ENCODE results near the gene POMGNT2. TPM values are rescaled to one million over a fixed set of nuclear protein-coding genes. Genes with fewer than 3 reads are reported as not detected.

The POMGNT2 gene
- total RNA-seq, 1 donor from 2014 or later, result 2.6 TPM

DNA sequence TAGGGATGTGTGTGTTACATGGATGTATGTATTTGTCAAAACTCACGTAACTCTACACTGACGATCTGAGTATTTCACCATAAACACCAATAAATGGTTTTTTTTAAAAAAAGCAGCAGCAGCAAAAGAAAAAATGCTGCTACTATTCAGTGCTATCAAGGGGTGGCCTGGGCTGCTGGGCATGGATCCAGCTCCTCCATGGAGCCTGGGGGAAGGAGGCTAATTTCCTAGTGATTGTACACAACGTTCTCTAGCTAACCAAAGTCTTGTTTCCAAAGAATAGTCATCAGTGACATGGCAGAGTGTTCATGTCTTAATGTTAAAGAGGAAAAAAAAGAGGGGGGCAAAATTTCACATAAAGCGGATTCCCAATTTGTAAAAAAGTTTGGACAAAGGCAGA, 29.0 kb downstream of the POMGNT2 start:
- POLR2A ChIA-PET, result no interaction called here
- H3K9me3 Mint-ChIP-seq, result no peaks in the 10 kb centered on the region

GRCh38 chr3:43075904-43076661, 29.8 kb downstream of the POMGNT2 start:
- no peaks in the 10 kb centered on the region for H3K4me1 Mint-ChIP-seq
- H3K27me3 Mint-ChIP-seq, result peaks cover 2% of the 10 kb centered on the region
- CTCF ChIA-PET, result no interaction called here
- no peaks in the 10 kb centered on the region for H3K9me3 Mint-ChIP-seq
- H3K4me3 Mint-ChIP-seq, result no peak overlapping the region
- POLR2A ChIA-PET, result no interaction called here
- TF ChIP-seq, protein P1, sequence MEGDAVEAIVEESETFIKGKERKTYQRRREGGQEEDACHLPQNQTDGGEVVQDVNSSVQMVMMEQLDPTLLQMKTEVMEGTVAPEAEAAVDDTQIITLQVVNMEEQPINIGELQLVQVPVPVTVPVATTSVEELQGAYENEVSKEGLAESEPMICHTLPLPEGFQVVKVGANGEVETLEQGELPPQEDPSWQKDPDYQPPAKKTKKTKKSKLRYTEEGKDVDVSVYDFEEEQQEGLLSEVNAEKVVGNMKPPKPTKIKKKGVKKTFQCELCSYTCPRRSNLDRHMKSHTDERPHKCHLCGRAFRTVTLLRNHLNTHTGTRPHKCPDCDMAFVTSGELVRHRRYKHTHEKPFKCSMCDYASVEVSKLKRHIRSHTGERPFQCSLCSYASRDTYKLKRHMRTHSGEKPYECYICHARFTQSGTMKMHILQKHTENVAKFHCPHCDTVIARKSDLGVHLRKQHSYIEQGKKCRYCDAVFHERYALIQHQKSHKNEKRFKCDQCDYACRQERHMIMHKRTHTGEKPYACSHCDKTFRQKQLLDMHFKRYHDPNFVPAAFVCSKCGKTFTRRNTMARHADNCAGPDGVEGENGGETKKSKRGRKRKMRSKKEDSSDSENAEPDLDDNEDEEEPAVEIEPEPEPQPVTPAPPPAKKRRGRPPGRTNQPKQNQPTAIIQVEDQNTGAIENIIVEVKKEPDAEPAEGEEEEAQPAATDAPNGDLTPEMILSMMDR (IDR thresholded peaks at IDR 0.05), result no peak
- ATAC-seq (ENCODE audit: low read depth) (no peak), DNase-seq (no peak)
- H3K36me3 Mint-ChIP-seq (ENCODE audit: low read depth), result peaks cover 18% of the 10 kb centered on the region
- no peak overlapping the region for H3K27ac Mint-ChIP-seq
- intact Hi-C loops (cut with micrococcal nuclease), result no loop called here

More for the DNA sequence above, 29.0 kb downstream of the POMGNT2 start:
- DNase-seq (no peak), ATAC-seq (ENCODE audit: low read depth) (no peak)
- TF ChIP-seq, protein P1 (IDR thresholded peaks at IDR 0.05), result no peak
- Mint-ChIP-seq H3K36me3 (ENCODE audit: low read depth) (peaks cover 20% of the 10 kb centered on the region), H3K27ac (no peak overlapping the region), H3K4me3 (no peak overlapping the region), H3K4me1 (no peaks in the 10 kb centered on the region), H3K27me3 (peaks cover 2% of the 10 kb centered on the region)
- intact Hi-C loops (cut with micrococcal nuclease), result no loop called here
- CTCF ChIA-PET, result no interaction called here

DNA sequence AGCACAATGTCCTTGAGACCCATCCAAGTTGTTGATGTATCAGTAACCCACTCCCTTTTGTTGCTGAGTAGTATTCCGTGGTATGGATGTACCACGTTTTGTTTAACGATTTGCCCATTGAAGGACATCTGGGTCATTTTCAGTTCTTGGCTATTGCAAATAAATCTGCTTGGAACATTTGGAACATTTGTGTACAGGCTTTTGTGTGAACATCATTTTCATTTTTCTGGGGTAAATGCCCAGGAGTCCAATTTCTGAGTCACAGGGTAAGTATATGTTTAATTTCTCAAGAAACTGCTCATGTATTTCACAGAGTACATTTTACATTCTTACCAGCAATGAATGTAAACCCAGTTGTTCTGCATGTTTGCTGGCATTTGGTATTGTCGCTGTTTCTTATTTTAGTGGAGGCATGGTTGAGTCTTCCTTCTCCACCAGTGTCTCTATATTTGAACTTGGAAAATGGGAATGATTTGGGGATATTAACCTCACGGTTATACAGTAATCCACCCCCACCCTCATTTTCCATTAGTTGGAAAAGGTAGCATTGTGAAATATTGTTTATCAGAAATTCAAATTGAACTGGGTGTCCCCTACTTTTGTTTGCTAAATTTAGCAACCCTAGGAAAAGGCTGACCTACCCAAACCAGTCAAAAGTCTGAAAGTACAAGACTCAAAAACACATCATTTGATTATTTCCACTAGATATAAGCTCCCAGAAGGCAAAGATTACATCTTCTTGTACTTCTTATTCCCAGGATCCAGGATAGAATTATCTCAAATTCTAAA, 30.8 kb downstream of the POMGNT2 start:
- H3K4me3 Mint-ChIP-seq, result no peak overlapping the region
- ChIA-PET POLR2A (no interaction called here), CTCF (no interaction called here)
- DNase-seq, result no peak
- peaks cover 9% of the 10 kb centered on the region for H3K36me3 Mint-ChIP-seq (ENCODE audit: low read depth)
- ATAC-seq (ENCODE audit: low read depth), result no peak
- peaks cover 2% of the 10 kb centered on the region for H3K27me3 Mint-ChIP-seq
- intact Hi-C loops (cut with micrococcal nuclease), result no loop called here
- no peaks in the 10 kb centered on the region for H3K9me3 Mint-ChIP-seq
- no peak overlapping the region for H3K27ac Mint-ChIP-seq
- no peaks in the 10 kb centered on the region for H3K4me1 Mint-ChIP-seq
- TF ChIP-seq, protein P1 (IDR thresholded peaks at IDR 0.05), result no peak

- TF ChIP-seq, protein P1 (IDR thresholded peaks at IDR 0.05), result no peak
- intact Hi-C loops (cut with micrococcal nuclease), result no loop called here
- CTCF ChIA-PET, result no interaction called here
- peaks cover 4% of the 10 kb centered on the region for H3K36me3 Mint-ChIP-seq (ENCODE audit: low read depth)
- H3K27me3 Mint-ChIP-seq, result peaks cover 2% of the 10 kb centered on the region
- no peak overlapping the region for H3K4me3 Mint-ChIP-seq
- no peaks in the 10 kb centered on the region for H3K9me3 Mint-ChIP-seq
- no peak overlapping the region for H3K27ac Mint-ChIP-seq
- DNase-seq (no peak), ATAC-seq (ENCODE audit: low read depth) (no peak)
- POLR2A ChIA-PET, result no interaction called here
- H3K4me1 Mint-ChIP-seq, result no peaks in the 10 kb centered on the region
Observed at GRCh38 chr3:43074482-43074881, 31.4 kb downstream of the POMGNT2 start.

- no peak for ATAC-seq (ENCODE audit: low read depth)
- no peak overlapping the region for H3K4me3 Mint-ChIP-seq
- no peaks in the 10 kb centered on the region for H3K4me1 Mint-ChIP-seq
- H3K27me3 Mint-ChIP-seq, result peaks cover 2% of the 10 kb centered on the region
- CTCF ChIA-PET, result no interaction called here
- POLR2A ChIA-PET, result no interaction called here
- TF ChIP-seq, protein P1 (IDR thresholded peaks at IDR 0.05), result no peak
- no peaks in the 10 kb centered on the region for H3K9me3 Mint-ChIP-seq
- intact Hi-C loops (cut with micrococcal nuclease), result no loop called here
- H3K27ac Mint-ChIP-seq, result no peak overlapping the region
- H3K36me3 Mint-ChIP-seq (ENCODE audit: low read depth), result peaks cover 2% of the 10 kb centered on the region
- no peak for DNase-seq
Observed at GRCh38 chr3:43073836-43074220, 32.1 kb downstream of the POMGNT2 start.
